Activated CD4-positive, CD25-positive, alpha-beta regulatory T cell (primary cell): Measurements from ENCODE around the gene TMEM129.
"Not testable (repeated sequence)": the region's sequence is repeated elsewhere in the genome, so short reads cannot be mapped to it uniquely, and the experiment has no call there.

Source experiments
- DNase-seq, 4 experiments: peaks; one replicate each; lab custom pipeline; 2025; lab: John Stamatoyannopoulos, UW

TMEM129 gene

GRCh38 chr4:1721666-1722550 lies 785 bp upstream of the TMEM129 start:
- no peak for DNase-seq

- DNase-seq: no peak
Measured at GRCh38 chr4:1720163-1720983, 750 bp downstream of the TMEM129 start.

DNA sequence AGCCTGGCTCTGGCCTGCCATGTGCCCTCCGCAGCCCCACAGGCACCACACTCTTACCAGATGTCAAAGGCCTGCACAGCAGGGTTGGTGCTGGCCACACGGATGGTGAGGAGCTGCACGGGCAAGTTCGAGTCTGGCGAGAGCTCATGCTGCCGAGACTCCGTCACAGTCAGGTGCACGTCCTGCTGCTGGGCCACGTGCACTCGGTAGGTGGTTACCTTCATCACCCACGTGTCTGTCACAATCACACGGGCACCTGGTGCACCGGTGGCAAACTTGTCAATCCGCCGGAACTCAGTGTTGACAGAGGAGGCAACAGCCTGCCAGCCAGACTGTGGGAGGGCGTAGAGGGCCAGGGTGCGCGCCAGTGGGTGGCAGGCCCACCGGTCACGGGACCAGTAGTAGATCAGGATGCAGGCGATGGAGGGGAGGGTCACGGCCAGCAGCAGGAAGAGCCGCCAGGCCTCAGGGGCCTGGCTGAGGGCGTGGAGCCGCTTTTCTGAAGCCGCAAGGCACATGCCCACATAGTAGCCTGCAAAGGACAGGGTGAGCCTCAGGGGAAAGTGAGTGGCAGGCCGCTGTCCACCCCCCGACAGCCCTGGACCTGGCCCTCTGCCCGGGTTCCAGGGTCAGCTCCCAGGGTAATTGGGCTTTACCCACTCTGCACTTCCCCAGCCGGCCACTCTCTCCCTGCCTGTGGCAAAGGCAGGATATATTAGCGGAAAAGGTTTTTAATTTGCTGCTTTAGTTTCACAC lies 2.9 kb downstream of the TMEM129 start:
- no peak for DNase-seq

- DNase-seq: no peak
Measured at GRCh38 chr4:1717129-1718094, 3.7 kb downstream of the TMEM129 start.

- DNase-seq: no peak
Measured at GRCh38 chr4:1716065-1716945, 4.8 kb downstream of the TMEM129 start.

- DNase-seq: no peak
Measured at GRCh38 chr4:1715002-1715758, 5.9 kb downstream of the TMEM129 start.

GRCh38 chr4:1714303-1715001 lies 6.7 kb downstream of the TMEM129 start:
- DNase-seq: no peak

DNA sequence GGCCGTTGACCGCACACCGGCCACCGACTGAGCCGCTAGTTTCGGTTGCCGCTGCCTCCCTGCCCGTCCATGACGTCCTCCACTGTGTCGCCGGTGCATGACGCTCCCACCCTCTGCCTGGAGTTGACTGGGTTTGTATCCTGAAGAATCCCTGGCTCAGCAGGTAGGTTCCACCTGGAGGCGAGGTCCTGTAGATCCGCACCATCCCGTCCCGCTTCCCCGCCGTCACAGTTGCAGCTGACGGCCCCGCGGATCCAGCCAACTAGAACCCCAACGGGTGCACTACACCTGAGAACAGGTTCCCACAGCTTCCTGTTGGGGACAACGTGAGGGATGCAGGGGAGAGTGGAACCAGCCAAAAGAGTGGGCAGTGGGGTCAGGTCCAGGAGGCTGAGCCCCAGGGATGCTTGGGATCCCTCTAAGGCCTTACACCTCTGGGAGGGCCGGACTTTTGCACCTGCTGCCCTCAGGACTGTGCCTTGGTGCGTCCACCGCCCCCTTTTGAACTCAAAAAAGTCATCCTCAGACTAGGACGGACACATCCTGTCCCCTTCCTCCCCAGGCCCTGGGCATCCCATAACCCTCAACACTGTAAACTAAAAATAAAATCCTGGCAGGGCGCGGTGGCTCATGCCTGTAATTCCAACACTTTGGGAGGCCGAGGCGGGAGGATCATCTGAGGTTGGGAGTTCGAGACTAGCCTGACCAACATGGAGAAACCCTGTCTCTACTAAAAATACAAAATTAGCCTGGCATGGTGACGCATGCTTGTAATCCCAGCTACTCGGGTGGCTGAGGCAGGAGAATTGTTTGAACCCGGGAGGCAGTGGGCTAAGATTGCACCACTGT lies 7.9 kb downstream of the TMEM129 start:
- DNase-seq: no peak

- DNase-seq: peak; percentile 95 to 99 (median 98)
Measured at GRCh38 chr4:1712216-1713002, 8.7 kb downstream of the TMEM129 start, which contains the start of gene SLBP. TSS of gene SLBP (minus strand) at chr4:1712319. CDS start at chr4:1712188, 131 bp downstream.

DNA sequence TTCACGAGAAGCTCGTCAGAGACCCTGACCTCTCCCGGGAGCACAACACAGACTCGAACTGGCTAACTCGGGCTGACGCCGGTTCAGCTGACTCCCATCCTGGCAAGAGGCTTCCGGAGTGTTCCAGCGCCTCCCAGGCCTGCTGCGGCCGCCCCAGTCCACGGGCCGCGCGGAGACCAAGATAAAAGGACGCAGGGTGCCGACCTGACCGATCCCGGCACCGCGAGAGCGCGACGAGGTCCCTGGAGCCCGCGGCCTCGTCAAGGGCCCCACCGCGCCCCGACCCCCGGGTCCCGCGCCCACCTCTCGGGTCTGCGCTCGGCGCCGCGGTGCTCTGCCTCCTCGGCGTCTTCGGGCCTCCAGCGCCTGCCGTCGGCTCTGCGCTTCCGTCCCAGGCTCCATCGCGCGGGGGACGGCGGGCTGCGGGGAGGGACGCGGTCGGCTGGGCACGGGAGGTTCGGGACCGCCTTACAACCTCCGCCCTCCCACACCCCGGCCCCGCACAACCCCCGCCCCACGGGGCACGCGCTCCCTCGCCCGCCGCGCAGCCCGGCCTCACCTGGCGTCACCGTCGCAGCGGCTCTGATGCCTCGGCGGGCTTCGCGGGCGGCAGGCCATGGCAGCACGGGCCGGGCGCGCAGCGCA lies 9.4 kb downstream of the TMEM129 start:
- DNase-seq: peak in 1 of 4 experiments; percentile 71

GRCh38 chr4:1711055-1711570 lies 10.0 kb downstream of the TMEM129 start:
- no peak for DNase-seq

- DNase-seq: no peak
Measured at GRCh38 chr4:1708581-1708980, 12.5 kb downstream of the TMEM129 start.

DNA sequence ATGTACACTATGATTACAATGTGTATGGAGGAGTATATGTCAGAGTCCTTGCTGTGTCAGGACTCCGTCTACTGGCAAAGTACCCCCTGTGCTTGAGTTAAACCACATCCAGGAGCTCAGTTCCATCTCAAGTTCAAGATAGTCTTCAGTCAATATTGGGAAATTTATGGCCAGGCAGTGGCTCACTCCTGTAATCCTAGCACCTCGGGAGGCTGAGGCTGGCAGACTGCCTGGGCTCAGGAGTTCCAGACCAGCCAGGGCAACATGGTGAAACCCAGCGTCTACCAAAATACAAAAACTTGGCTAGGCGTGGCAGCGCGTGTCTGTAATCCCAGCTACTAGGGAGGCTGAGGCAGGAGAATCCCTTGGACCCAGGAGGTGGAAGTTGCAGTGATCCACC lies 14.8 kb downstream of the TMEM129 start:
- DNase-seq: no peak

DNA sequence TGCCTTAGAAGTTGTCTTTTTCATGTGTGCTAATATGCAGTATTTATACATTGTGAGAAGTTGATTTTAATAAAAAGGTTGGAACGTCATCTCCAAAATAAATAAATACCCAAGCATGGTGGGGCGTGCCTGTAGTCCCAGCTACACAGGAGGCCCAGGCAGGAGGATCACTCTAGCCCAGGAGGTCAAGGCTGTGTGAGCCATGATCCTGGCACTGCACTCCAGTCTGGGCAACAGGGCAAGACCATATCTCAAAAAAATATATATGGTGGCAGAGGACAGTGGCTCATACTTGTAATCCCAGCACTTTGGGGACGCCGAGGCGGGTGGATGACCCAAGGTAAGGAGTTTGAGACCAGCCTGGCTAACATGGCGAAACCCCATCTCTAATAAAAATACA lies 15.4 kb downstream of the TMEM129 start:
- DNase-seq: no peak

GRCh38 chr4:1703867-1704266 lies 17.3 kb downstream of the TMEM129 start:
- DNase-seq: no peak

- not testable (repeated sequence) for DNase-seq
Measured at GRCh38 chr4:1701671-1702070, 19.5 kb downstream of the TMEM129 start.
